A375 (cell line): ENCODE data around the gene MAP7D2. TPM values are rescaled to one million over a fixed set of nuclear protein-coding genes. Genes with fewer than 3 reads are reported as not detected.

Source experiments
- small RNA-seq: library from RNA; depleted of rRNA; stranded (forward); fragments of <200 nt; gene quantifications from one replicate; pipeline ENCODE3, GENCODE V24; 2014
- total RNA-seq: library from RNA; depleted of rRNA; stranded (reverse); fragments of >200 nt; shearing (Covaris generic); gene quantifications from 2 replicates; pipeline ENCODE4 v1.2.3, GENCODE V29; 2014; rRNA removed

The MAP7D2 gene
- 0.03 TPM in 1 of 2 replicates, not detected in the other for total RNA-seq

GRCh38 chrX:20116577-20117240 is at the start of gene MAP7D2:
MAP7D2 (minus strand) TSS chrX:20116907; CDS start chrX:20116879, 28 bp downstream.

GRCh38 chrX:20141281-20142220 is 24.8 kb upstream of the MAP7D2 start, which contains the start of gene EIF1AX:
EIF1AX (minus strand) TSS chrX:20141838; CDS start chrX:20141640, 198 bp downstream.

GRCh38 chrX:19990556-19991349 is 126.0 kb downstream of the MAP7D2 start, which contains the start of gene BCLAF3:
BCLAF3 (minus strand) TSS chrX:19991061; CDS start chrX:19970264, 20,797 bp downstream.

Small RNA genes within 50 kb of the gene (small RNA-seq; reads per million reads assigned to genes)
- gene MIR23C = not detected
- not detected for gene RF00019
- 3.6 reads per million, percentile 82 among the genes with 10 or more reads in this experiment for gene RF00493
- gene RF00494 = not detected

Other genes with a start within 250 kb of the MAP7D2 start
- gene SH3KBP1, start 229.3 kb downstream of the MAP7D2 start, total RNA-seq = 65.6 and 66.3 TPM in 2 replicates
- 4.7 and 5.5 TPM in 2 replicates for gene BCLAF3, start 125.8 kb downstream of the MAP7D2 start, total RNA-seq
- 43.9 and 50.4 TPM in 2 replicates for gene EIF1AX, start 24.9 kb upstream of the MAP7D2 start, total RNA-seq
- gene RPS6KA3, start 150.0 kb upstream of the MAP7D2 start, total RNA-seq = 50.2 and 56.1 TPM in 2 replicates